HepG2 (cell line): ENCODE measurements around the gene BAZ1A. TPM values are rescaled to one million over a fixed set of nuclear protein-coding genes. Genes with fewer than 3 reads are reported as not detected.

ENCODE experiments used
- ATAC-seq: fragments of 200-7000 bp; cut with Tn5 transposase; 3 replicates; pipeline ENCODE4 v1.9.1; 2020; ENCODE audit warnings: mild to moderate bottlenecking, moderate library complexity
- BruUV-seq: library from RNA; stranded (reverse); fragments of 400-500 nt; replicated peaks from 2 replicates; lab custom pipeline; 2021; lab: Mats Ljungman, UMichigan
- CTCF ChIA-PET: fragments of 300-600 bp; formaldehyde crosslinking; extraction: SDS; loops from one replicate; lab custom pipeline; 2021; ENCODE audit warnings: low total read pairs, inconsistent platforms, low intra/inter-chr PET ratio; lab: Yijun Ruan, JAX
- POLR2A ChIA-PET: fragments of 350-600 bp; sonication (Branson Sonifier 250); formaldehyde crosslinking; loops from one replicate; lab custom pipeline; 2020; ENCODE audit warnings: antibody characterized with exemption, inconsistent platforms; lab: Yijun Ruan, JAX
- DNase-seq: peaks from one replicate; pipeline ENCODE4 v3.0.0-alpha.2; 2015; ENCODE audit warnings: low spot score
- FAIRE-seq: peaks from 3 replicates; lab custom pipeline; 2011; peaks lifted over from hg19 to GRCh38; lab: Jason Lieb, UNC
- H2AFZ ChIP-seq: one replicate; pipeline ENCODE4 v1.6.1; 2011; ENCODE audit warnings: low read length, inconsistent platforms
- H3K27ac ChIP-seq: fragments of 300-600 bp; 3 replicates; pipeline ENCODE4 v1.8.0; 2011; ENCODE audit warnings: mixed run types, mild to moderate bottlenecking, mixed read lengths, low read length, inconsistent platforms; ENCODE audit not compliant: insufficient read depth; ENCODE audit errors: extremely low read length
- H3K27me3 ChIP-seq, 2 experiments: fragments of 200-600 bp in 1 of 2; 2 replicates in 1 of 2; 3 replicates in 1 of 2; pipeline versions ENCODE4 v1.6.0 to v1.8.0; 2011; ENCODE audit warnings: low read length in 2 of 2, mild to moderate bottlenecking in 2 of 2, moderate library complexity in 2 of 2, inconsistent platforms in 1 of 2; ENCODE audit not compliant: insufficient read depth in 2 of 2, control insufficient read depth in 1 of 2
- H3K36me3 ChIP-seq, 2 experiments: fragments of 200-600 bp in 1 of 2; replicated peaks in 1 of 2; 2 replicates in 1 of 2; 3 replicates in 1 of 2; pipeline versions ENCODE4 v1.5.1 to v1.8.0; 2011; ENCODE audit warnings: low read length in 2 of 2, inconsistent platforms in 1 of 2; ENCODE audit not compliant: insufficient read depth in 2 of 2, control insufficient read depth in 1 of 2
- H3K4me1 ChIP-seq: 2 replicates; pipeline ENCODE4 v1.5.1; 2012; ENCODE audit warnings: low read length, inconsistent platforms; ENCODE audit not compliant: insufficient read depth
- H3K4me2 ChIP-seq: 2 replicates; pipeline ENCODE4 v1.6.0; 2011; ENCODE audit warnings: low read depth, low read length, inconsistent platforms
- H3K4me3 ChIP-seq, 3 experiments: fragments of 200-600 bp in 1 of 3; sonication (generic), shearing (Covaris generic) in 1 of 3; replicated peaks in 1 of 3; 2 replicates each; pipeline ENCODE4 v1.5.1; 2011 to 2016; ENCODE audit warnings: low read length in 3 of 3, inconsistent platforms in 2 of 3, low read depth in 2 of 3, mild to moderate bottlenecking in 2 of 3, control low read depth in 1 of 3, mixed read lengths in 1 of 3; ENCODE audit not compliant: insufficient read depth in 1 of 3
- H3K79me2 ChIP-seq: one replicate; pipeline ENCODE4 v1.6.1; 2011; ENCODE audit warnings: low read length, inconsistent platforms; ENCODE audit not compliant: insufficient read depth
- H3K9ac ChIP-seq: 2 replicates; pipeline ENCODE4 v1.6.0; 2011; ENCODE audit warnings: mild to moderate bottlenecking, low read depth, low read length, inconsistent platforms; ENCODE audit not compliant: insufficient read depth
- H3K9me3 ChIP-seq: 2 replicates; pipeline ENCODE4 v1.5.1; 2012; ENCODE audit warnings: mild to moderate bottlenecking, low read length
- H4K20me1 ChIP-seq: 2 replicates; pipeline ENCODE4 v1.6.0; 2011; ENCODE audit warnings: inconsistent platforms, mild to moderate bottlenecking, low read length, moderate library complexity; ENCODE audit not compliant: insufficient read depth
- ATF6 ChIP-seq: sonication (generic); formaldehyde crosslinking; conservative IDR thresholded peaks from 2 replicates; pipeline ENCODE4 v1.4.0; 2020; ENCODE audit warnings: missing genetic modification reagents
- BHLHE40 ChIP-seq: IDR thresholded peaks from 2 replicates; pipeline ENCODE4 v1.6.1; 2011; ENCODE audit warnings: low read length, improper control_type of control experiment
- GABPB1 ChIP-seq: IDR thresholded peaks from 2 replicates; pipeline ENCODE4 v1.6.1; 2016; ENCODE audit warnings: mild to moderate bottlenecking, missing genetic modification reagents, moderate library complexity, missing compliant biosample characterization
- MXI1 ChIP-seq: IDR thresholded peaks from 3 replicates; pipeline ENCODE4 v1.6.1; 2012; ENCODE audit warnings: low read depth, low read length, inconsistent platforms, borderline replicate concordance
- NAIF1 ChIP-seq: sonication (generic); formaldehyde crosslinking; IDR thresholded peaks from 2 replicates; pipeline ENCODE4 v1.5.0; 2020; ENCODE audit warnings: mild to moderate bottlenecking, missing genetic modification reagents, borderline replicate concordance
- PCBP1 ChIP-seq: fragments of 200-400 bp; formaldehyde crosslinking; IDR thresholded peaks from 2 replicates; pipeline ENCODE4 v1.6.1; 2017; ENCODE audit warnings: mild to moderate bottlenecking, low read depth, low read length, borderline replicate concordance
- SOX5 ChIP-seq: IDR thresholded peaks from 2 replicates; pipeline ENCODE4 v1.6.1; 2016; ENCODE audit warnings: borderline replicate concordance
- ZBTB34 ChIP-seq: sonication (generic); formaldehyde crosslinking; IDR thresholded peaks from 2 replicates; pipeline ENCODE4 v1.8.0; 2022; ENCODE audit warnings: mild to moderate bottlenecking, missing genetic modification reagents
- ZNF263 ChIP-seq: sonication (generic); formaldehyde crosslinking; IDR thresholded peaks from 2 replicates; pipeline ENCODE4 v1.4.0; 2020; ENCODE audit warnings: missing genetic modification reagents
- ZNF362 ChIP-seq: sonication (generic); formaldehyde crosslinking; IDR thresholded peaks from 2 replicates; pipeline ENCODE4 v1.4.0; 2020; ENCODE audit warnings: missing genetic modification reagents, mild to moderate bottlenecking, borderline replicate concordance
- ZNF572 ChIP-seq: sonication (generic); formaldehyde crosslinking; IDR thresholded peaks from 2 replicates; pipeline ENCODE4 v1.5.1; 2020; ENCODE audit warnings: mild to moderate bottlenecking, missing genetic modification reagents
- ZNF770 ChIP-seq: sonication (generic); formaldehyde crosslinking; IDR thresholded peaks from 2 replicates; pipeline ENCODE4 v1.5.0; 2020; ENCODE audit warnings: mild to moderate bottlenecking, missing genetic modification reagents
- ZNF83 ChIP-seq: sonication (generic); formaldehyde crosslinking; IDR thresholded peaks from 2 replicates; pipeline ENCODE4 v1.4.0; 2020; ENCODE audit warnings: missing genetic modification reagents, mild to moderate bottlenecking, borderline replicate concordance
- WGBS: methylation state at CpG from one replicate; pipeline ENCODE4 v1.1.6; 2017; ENCODE audit warnings: low lambda C conversion rate; 5-methylcytosine and 5-hydroxymethylcytosine counted together
- in situ Hi-C: cut with HindIII; loops from 2 replicates; pipeline ENCODE4 v1.10.0; 2017; ENCODE audit warnings: low pct_unique_long_range_greater_than_20kb; ENCODE audit not compliant: extremely low pct_ligation_motif_present
- intact Hi-C: fragments of 100-400 bp; cut with micrococcal nuclease; formaldehyde crosslinking; loops from one replicate; pipeline ENCODE4 v1.10.0; 2022; ENCODE audit not compliant: unreplicated experiment
- polyA plus RNA-seq, 8 experiments: library from polyadenylated mRNA; depleted of rRNA in 3 of 8; stranded (reverse) in 7 of 8; unstranded in 1 of 8; fragments of >200 nt; fragmentation: Illumina TruSeq in 4 of 8; extraction: Trizol in 4 of 8; gene quantifications; 2 replicates each; pipeline versions ENCODE4 v1.2.1 to v1.2.3, GENCODE V29; 2011 to 2016; ENCODE audit warnings: low read depth in 4 of 8, missing spikeins in 1 of 8, mixed read lengths in 1 of 8; ENCODE audit not compliant: insufficient read depth in 1 of 8
- total RNA-seq, 5 experiments: library from RNA; depleted of rRNA; stranded (reverse); fragments of >200 nt; fragmentation: Illumina TruSeq; extraction: Trizol; gene quantifications; 2 replicates each; pipeline ENCODE4 v1.2.3, GENCODE V29; 2016; ENCODE audit warnings: low read depth in 1 of 5

BAZ1A gene
- total and polyA plus RNA-seq, 2 of the 13 experiments (the other 11 are each of a cell fraction or from before 2014, with no cell fraction given) = 20.9 to 56.8 TPM

GRCh38 chr14:34867199-34867598 is 8.0 kb downstream of the BAZ1A start (continued):
- TF ChIP-seq MXI1 (no peak), ZBTB34 (no peak), BHLHE40 (no peak)
- TF ChIP-seq, all 625 proteins: peak for 2

- FAIRE-seq (no peak), ATAC-seq (peak; percentile 45), DNase-seq (peak; percentile 35)
- no TSS peak for BruUV-seq
- in situ Hi-C loops (no loop called here), intact Hi-C loops (no loop called here)
- no peak overlapping the region for H3K27ac ChIP-seq
- ChIA-PET POLR2A (interaction anchor here (1.1 to 1.2 kb wide), 2 partner anchors 9 to 117 kb away, joined by 3 to 6 read pairs; partner anchors contain the start of genes BAZ1A and SRP54), CTCF (no interaction called here)
- no peaks in the 10 kb centered on the region for H3K9me3 ChIP-seq
- H2AFZ ChIP-seq = no peak overlapping the region
- no peaks in the 10 kb centered on the region for H4K20me1 ChIP-seq
- peaks cover 26% of the 10 kb centered on the region for H3K4me1 ChIP-seq
- H3K9ac ChIP-seq = no peak overlapping the region
- no peak overlapping the region for H3K4me2 ChIP-seq
- WGBS = 95% methylated on average over 13 of the region's 13 CpGs
- peaks cover 4 to 10% of the 10 kb centered on the region in 2 experiments; a peak in 3 of 5 replicates for H3K36me3 ChIP-seq
- H3K4me3 ChIP-seq = no peak overlapping the region
- no peaks in the 10 kb centered on the region for H3K27me3 ChIP-seq
- peaks cover 54% of the 10 kb centered on the region for H3K79me2 ChIP-seq
- TF ChIP-seq ZNF770 = peak; percentile 68
- TF ChIP-seq ZNF572 = peak; percentile 80; the same call in 1 of the 2 replicates
- TF ChIP-seq ZNF263 = peak; percentile 57; the same call in 1 of the 2 replicates
- peak; percentile 12; the same call in 1 of the 2 replicates for TF ChIP-seq SOX5 (CRISPR knock-in tag)
- TF ChIP-seq NAIF1 (CRISPR knock-in tag) = 0 out of 2 replicates have a peak, but pooled peaks have one; percentile 42
- 0 out of 2 replicates have a peak, but pooled peaks have one; percentile 55 for TF ChIP-seq ZNF83 (CRISPR knock-in tag)
- TF ChIP-seq ATF6 (CRISPR knock-in tag) = no peak
- peak; percentile 11; the same call in 1 of the 2 replicates for TF ChIP-seq GABPB1 (CRISPR knock-in tag)
- no peak for TF ChIP-seq PCBP1
- TF ChIP-seq ZNF362 (CRISPR knock-in tag) = 0 out of 2 replicates have a peak, but pooled peaks have one; percentile 29
These were observed 9.1 kb downstream of the BAZ1A start for GRCh38 chr14:34865889-34866574.
